ENCODE results near the gene ITGB1BP2. TPM values are rescaled to one million over a fixed set of nuclear protein-coding genes. Genes with fewer than 3 reads are reported as not detected.

The ITGB1BP2 gene
- total and polyA plus RNA-seq, 2 of the 8 experiments (the other 6 are each of a cell fraction or from before 2014, with no cell fraction given) = 2.9 to 5.2 TPM

DNA sequence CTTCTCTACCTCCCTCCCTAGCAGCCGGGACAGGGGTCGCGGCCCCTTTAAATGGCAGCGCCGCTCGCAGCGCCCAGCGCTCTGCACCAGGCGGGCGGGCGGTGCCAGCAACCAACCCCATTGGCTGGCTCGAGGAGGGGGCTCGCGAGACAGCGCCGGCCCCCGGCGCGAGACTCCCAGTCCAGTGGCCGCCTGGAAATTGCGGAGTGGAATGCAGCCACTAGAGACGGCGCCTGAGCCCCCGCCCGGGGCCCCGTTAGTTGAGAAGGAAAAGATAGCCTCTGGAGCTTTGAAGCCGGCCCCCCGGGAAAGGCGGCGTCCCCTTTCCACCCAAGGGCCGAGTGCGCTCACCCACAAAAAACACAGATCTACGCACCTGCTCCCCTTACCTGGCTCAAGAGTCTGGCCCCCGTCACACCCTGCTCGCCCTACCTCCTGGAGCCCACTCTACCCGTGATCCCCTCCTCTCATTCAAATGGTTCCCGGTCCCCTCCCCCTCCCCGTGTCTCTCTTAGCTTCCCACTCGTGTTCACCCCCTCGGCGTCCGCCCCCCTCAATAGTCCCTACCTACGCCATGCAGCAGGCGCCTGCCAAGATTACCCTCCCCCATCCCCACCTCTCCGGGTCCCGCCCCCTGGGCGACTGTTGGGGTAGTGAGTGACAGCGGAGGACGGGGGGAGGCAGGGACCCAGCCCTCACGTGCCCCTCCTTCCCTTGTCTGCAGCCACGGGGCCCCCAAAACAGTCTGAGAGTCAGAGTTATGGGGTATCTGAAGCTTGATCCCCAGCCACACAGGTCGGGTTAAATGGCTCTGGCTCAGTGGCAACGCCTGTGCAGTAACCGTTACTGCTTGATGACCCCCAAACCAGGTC lies 47.2 kb upstream of the ITGB1BP2 start, which contains the start of gene ZMYM3 (continued):
- TF ChIP-seq TAF1 (IDR thresholded peaks at IDR 0.05; ENCODE audit: low read depth, low read length) (peak; percentile 44; the same call in 1 of the 2 replicates), SP1 (IDR thresholded peaks at IDR 0.05; ENCODE audit: low read depth, low read length) (peak; percentile 68; the same call in 1 of the 2 replicates), RAD21 (IDR thresholded peaks at IDR 0.05 in 1 of 2, conservative IDR thresholded peaks at IDR 0.05 in 1 of 2; ENCODE audit: low read depth in 2 of 2, low read length in 2 of 2) (no peak), RFX5 (IDR thresholded peaks at IDR 0.05; ENCODE audit: borderline replicate concordance, low read depth, low read length) (no peak), CHD2 (IDR thresholded peaks at IDR 0.05; ENCODE audit: low read length) (peak; percentile 93), BACH1 (IDR thresholded peaks at IDR 0.05; ENCODE audit: low read length) (no peak), EGR1 (IDR thresholded peaks at IDR 0.05; ENCODE audit: borderline replicate concordance, low read depth, low read length) (no peak), BCL11A (IDR thresholded peaks at IDR 0.05; ENCODE audit: low read depth in 2 of 2, low read length in 2 of 2) (no peak), HDAC2 (IDR thresholded peaks at IDR 0.05; ENCODE audit: borderline replicate concordance in 1 of 2, low read depth in 2 of 2, low read length in 2 of 2) (no peak), BRCA1 (IDR thresholded peaks at IDR 0.05; ENCODE audit: low read depth, low read length) (peak; percentile 79), TAF7 (optimal IDR thresholded peaks at IDR 0.05; ENCODE audit: borderline replicate concordance, low read depth, low read length) (peak; percentile 37), USF2 (IDR thresholded peaks at IDR 0.05; ENCODE audit: low read length) (peak; percentile 35; the same call in 1 of the 2 replicates), ZNF274 (IDR thresholded peaks at IDR 0.05; ENCODE audit: borderline replicate concordance, extremely low read depth, low read length) (no peak), KDM1A (IDR thresholded peaks at IDR 0.05; ENCODE audit: borderline replicate concordance, low read length) (no peak), NANOG (IDR thresholded peaks at IDR 0.05; ENCODE audit: insufficient read depth, low read depth, low read length, poor library complexity, severe bottlenecking) (no peak), TEAD4 (IDR thresholded peaks at IDR 0.05; ENCODE audit: low read depth, low read length) (no peak), KDM4A (IDR thresholded peaks at IDR 0.05; ENCODE audit: low read depth, low read length, severe bottlenecking) (peak; percentile 61), POLR2AphosphoS5 (IDR thresholded peaks at IDR 0.05; ENCODE audit: low read depth, low read length) (no peak), ASH2L (IDR thresholded peaks at IDR 0.05; ENCODE audit: low read length) (no peak)
